Neuronal stem cell (in vitro differentiated cells): ENCODE results near the gene CD36.

ENCODE experiments used
- DNase-seq: peaks from one replicate; pipeline ENCODE4 v3.0.0-alpha.2; 2013; ENCODE audit warnings: low spot score
- H2AFZ ChIP-seq: one replicate; pipeline ENCODE4 v1.6.1; 2013; ENCODE audit warnings: mild to moderate bottlenecking, low read length, inconsistent platforms
- H2AK5ac ChIP-seq: 2 replicates; pipeline ENCODE4 v1.6.1; 2013; ENCODE audit warnings: low read depth, mild to moderate bottlenecking, inconsistent platforms, low read length, moderate library complexity, mixed read lengths
- H2BK120ac ChIP-seq: 2 replicates; pipeline ENCODE4 v1.6.1; 2013; ENCODE audit warnings: low read depth, mild to moderate bottlenecking, inconsistent platforms, low read length, moderate library complexity, mixed read lengths
- H2BK12ac ChIP-seq: one replicate; pipeline ENCODE4 v1.6.1; 2013; ENCODE audit warnings: low read length, inconsistent platforms
- H2BK15ac ChIP-seq: 2 replicates; pipeline ENCODE4 v1.6.1; 2013; ENCODE audit warnings: mild to moderate bottlenecking, low read length, inconsistent platforms, mixed read lengths
- H2BK5ac ChIP-seq: one replicate; pipeline ENCODE4 v1.6.1; 2013; ENCODE audit warnings: inconsistent platforms, mild to moderate bottlenecking, low read length, moderate library complexity
- H3K14ac ChIP-seq: one replicate; pipeline ENCODE4 v1.6.1; 2013; ENCODE audit warnings: low read length, inconsistent platforms
- H3K18ac ChIP-seq: 2 replicates; pipeline ENCODE4 v1.6.1; 2013; ENCODE audit warnings: low read length, inconsistent platforms
- H3K23ac ChIP-seq: 2 replicates; pipeline ENCODE4 v1.6.1; 2013; ENCODE audit warnings: low read depth, mild to moderate bottlenecking, mixed read lengths, low read length, inconsistent platforms; ENCODE audit not compliant: poor library complexity
- H3K27ac ChIP-seq: replicated peaks from 3 replicates; pipeline ENCODE4 v1.5.1; 2013; ENCODE audit warnings: low read length, inconsistent platforms
- H3K27me3 ChIP-seq, 3 experiments: 2 replicates each; pipeline ENCODE4 v1.6.1; 2013; ENCODE audit warnings: low read length in 3 of 3, mild to moderate bottlenecking in 2 of 3, inconsistent platforms in 1 of 3, low read depth in 1 of 3, mixed read lengths in 1 of 3, moderate library complexity in 1 of 3; ENCODE audit not compliant: control insufficient read depth in 3 of 3, insufficient read depth in 3 of 3
- H3K36me3 ChIP-seq, 2 donors: replicated peaks in 1 of 2; 2 replicates each; pipeline ENCODE4 v1.6.1; 2013; ENCODE audit warnings: low read length in 2 of 2; ENCODE audit not compliant: control insufficient read depth in 2 of 2, insufficient read depth in 2 of 2
- H3K4ac ChIP-seq: 2 replicates; pipeline ENCODE4 v1.6.1; 2013; ENCODE audit warnings: inconsistent platforms, mild to moderate bottlenecking, low read length, moderate library complexity
- H3K4me1 ChIP-seq, 2 donors: 1 replicate in 1 of 2; 2 replicates in 1 of 2; pipeline ENCODE4 v1.6.1; 2013; ENCODE audit warnings: low read length in 2 of 2, low read depth in 1 of 2; ENCODE audit not compliant: control insufficient read depth in 2 of 2, insufficient read depth in 1 of 2
- H3K4me2 ChIP-seq: one replicate; pipeline ENCODE4 v1.6.1; 2013; ENCODE audit warnings: mild to moderate bottlenecking, low read length, inconsistent platforms; ENCODE audit not compliant: insufficient read depth, poor library complexity, severe bottlenecking
- H3K4me3 ChIP-seq, 2 donors: 2 replicates each; pipeline ENCODE4 v1.5.1; 2013; ENCODE audit warnings: low read length in 2 of 2, mild to moderate bottlenecking in 2 of 2, inconsistent platforms in 1 of 2, moderate library complexity in 1 of 2
- H3K79me1 ChIP-seq: one replicate; pipeline ENCODE4 v1.6.1; 2013; ENCODE audit warnings: low read depth, mild to moderate bottlenecking, inconsistent platforms, low read length, moderate library complexity
- H3K9ac ChIP-seq: one replicate; pipeline ENCODE4 v1.6.1; 2013; ENCODE audit warnings: mild to moderate bottlenecking, low read depth, low read length, inconsistent platforms; ENCODE audit not compliant: poor library complexity
- H3K9me3 ChIP-seq, 2 donors: replicated peaks in 1 of 2; 2 replicates each; pipeline versions ENCODE3 to v1.6.1; 2013; ENCODE audit warnings: low read length in 2 of 2, mild to moderate bottlenecking in 2 of 2, inconsistent platforms in 1 of 2, low read depth in 1 of 2, mixed read lengths in 1 of 2, moderate library complexity in 1 of 2; ENCODE audit not compliant: control insufficient read depth in 2 of 2, insufficient read depth in 1 of 2
- H4K8ac ChIP-seq: one replicate; pipeline ENCODE4 v1.6.1; 2013; ENCODE audit warnings: low read depth, mild to moderate bottlenecking, inconsistent platforms, low read length, moderate library complexity
- H4K91ac ChIP-seq: one replicate; pipeline ENCODE4 v1.6.1; 2013; ENCODE audit warnings: low read length, low read depth, mild to moderate bottlenecking, inconsistent platforms; ENCODE audit not compliant: poor library complexity
- WGBS, 2 donors: extraction: QIAGEN DNeasy Blood & Tissue Kit; methylation state at CpG; one replicate each; pipeline ENCODE4 v1.1.7; 2013; ENCODE audit warnings: missing lambda C conversion rate in 2 of 2, mixed read lengths in 1 of 2; ENCODE audit not compliant: insufficient read length in 2 of 2, insufficient replicate concordance in 1 of 2; ENCODE audit errors: extremely low coverage in 2 of 2; 5-methylcytosine and 5-hydroxymethylcytosine counted together

CD36 gene

DNA sequence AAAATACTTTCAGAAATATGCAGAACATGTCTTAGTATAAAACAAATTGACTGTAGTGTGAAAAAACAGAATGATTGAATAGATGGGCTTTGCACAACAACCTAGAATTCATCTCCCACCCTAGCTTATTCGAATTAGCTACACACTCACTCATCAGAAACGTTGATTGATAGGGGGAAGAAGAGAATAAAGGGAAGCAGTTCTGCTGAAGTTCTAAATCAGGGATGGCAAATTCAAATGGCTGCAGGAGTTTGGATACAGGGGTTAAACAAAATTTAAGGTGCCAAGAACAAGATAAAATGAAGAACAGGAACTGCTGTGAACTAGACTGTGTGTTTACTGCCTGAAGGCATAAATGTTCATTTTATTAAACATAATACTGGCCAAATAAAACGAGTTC, 9.0 kb downstream of the CD36 start:
- Histone ChIP-seq H3K27me3 (no peaks in the 10 kb centered on the region), H3K4me3 (no peak overlapping the region), H2AK5ac (no peak overlapping the region), H3K36me3 (no peaks in the 10 kb centered on the region), H3K23ac (no peak overlapping the region), H2BK12ac (no peak overlapping the region), H4K8ac (no peak overlapping the region), H3K4ac (no peak overlapping the region), H3K18ac (no peak overlapping the region), H3K79me1 (no peaks in the 10 kb centered on the region), H3K9me3 (no peaks in the 10 kb centered on the region), H2BK120ac (no peak overlapping the region), H4K91ac (no peak overlapping the region), H3K27ac (no peak overlapping the region), H3K14ac (no peak overlapping the region), H3K9ac (no peak overlapping the region), H2BK15ac (no peak overlapping the region), H2BK5ac (no peak overlapping the region), H3K4me2 (no peak overlapping the region), H2AFZ (no peak overlapping the region), H3K4me1 (no peaks in the 10 kb centered on the region)
- DNase-seq, result no peak
- WGBS, 2 donors, result no CpG with 5 or more reads among the region's 3 CpGs

GRCh38 chr7:80648031-80648600, 9.7 kb downstream of the CD36 start:
- no peak overlapping the region for H2AFZ ChIP-seq
- no peaks in the 10 kb centered on the region for H3K9me3 ChIP-seq

GRCh38 chr7:80649011-80649410, 10.6 kb downstream of the CD36 start:
- Histone ChIP-seq H2BK120ac (no peak overlapping the region), H2AFZ (no peak overlapping the region), H3K18ac (no peak overlapping the region), H2BK5ac (no peak overlapping the region), H4K8ac (no peak overlapping the region), H3K9ac (no peak overlapping the region), H3K27ac (no peak overlapping the region), H3K4me3 (no peak overlapping the region), H3K4ac (no peak overlapping the region), H3K9me3 (no peaks in the 10 kb centered on the region), H3K4me1 (no peaks in the 10 kb centered on the region), H3K4me2 (no peak overlapping the region), H2AK5ac (no peak overlapping the region), H2BK12ac (no peak overlapping the region), H4K91ac (no peak overlapping the region), H3K27me3 (no peaks in the 10 kb centered on the region), H3K36me3 (no peaks in the 10 kb centered on the region), H3K23ac (no peak overlapping the region), H3K14ac (no peak overlapping the region), H2BK15ac (no peak overlapping the region), H3K79me1 (no peaks in the 10 kb centered on the region)
- no CpG with 5 or more reads among the region's 3 CpGs for WGBS, 2 donors
- DNase-seq, result no peak

More at GRCh38 chr7:80648031-80648600, 9.7 kb downstream of the CD36 start:
- Histone ChIP-seq H4K8ac (no peak overlapping the region), H2BK12ac (no peak overlapping the region), H3K27ac (no peak overlapping the region), H2BK15ac (no peak overlapping the region), H3K4me1 (no peaks in the 10 kb centered on the region), H3K14ac (no peak overlapping the region), H3K4ac (no peak overlapping the region), H2BK5ac (no peak overlapping the region), H4K91ac (no peak overlapping the region), H3K18ac (no peak overlapping the region), H3K27me3 (no peaks in the 10 kb centered on the region), H3K4me2 (no peak overlapping the region), H3K36me3 (no peaks in the 10 kb centered on the region), H3K9ac (no peak overlapping the region), H3K79me1 (no peaks in the 10 kb centered on the region), H2AK5ac (no peak overlapping the region), H2BK120ac (no peak overlapping the region), H3K4me3 (no peak overlapping the region), H3K23ac (no peak overlapping the region)
- no CpG with 5 or more reads among the region's 2 CpGs for WGBS, 2 donors
- no peak for DNase-seq

- Histone ChIP-seq H3K4me2 (no peak overlapping the region), H2AFZ (no peak overlapping the region), H3K23ac (no peak overlapping the region), H3K14ac (no peak overlapping the region), H4K8ac (no peak overlapping the region), H2BK120ac (no peak overlapping the region), H3K9ac (no peak overlapping the region), H2AK5ac (no peak overlapping the region), H3K4me3 (no peak overlapping the region), H3K27ac (no peak overlapping the region), H3K4me1 (no peaks in the 10 kb centered on the region), H2BK15ac (no peak overlapping the region), H2BK5ac (no peak overlapping the region), H3K27me3 (no peaks in the 10 kb centered on the region), H3K18ac (no peak overlapping the region), H2BK12ac (no peak overlapping the region), H3K4ac (no peak overlapping the region), H3K36me3 (no peaks in the 10 kb centered on the region), H3K79me1 (no peaks in the 10 kb centered on the region), H3K9me3 (no peaks in the 10 kb centered on the region), H4K91ac (no peak overlapping the region)
- no CpG with 5 or more reads among the region's 2 CpGs for WGBS, 2 donors
- DNase-seq, result no peak
These were observed 11.6 kb downstream of the CD36 start for GRCh38 chr7:80650030-80650429.
